ENCODE results near the gene EIF4G3.
A peak's percentile ranks its signal among the peaks of the same experiment; 100 is the strongest.

The EIF4G3 gene

DNA sequence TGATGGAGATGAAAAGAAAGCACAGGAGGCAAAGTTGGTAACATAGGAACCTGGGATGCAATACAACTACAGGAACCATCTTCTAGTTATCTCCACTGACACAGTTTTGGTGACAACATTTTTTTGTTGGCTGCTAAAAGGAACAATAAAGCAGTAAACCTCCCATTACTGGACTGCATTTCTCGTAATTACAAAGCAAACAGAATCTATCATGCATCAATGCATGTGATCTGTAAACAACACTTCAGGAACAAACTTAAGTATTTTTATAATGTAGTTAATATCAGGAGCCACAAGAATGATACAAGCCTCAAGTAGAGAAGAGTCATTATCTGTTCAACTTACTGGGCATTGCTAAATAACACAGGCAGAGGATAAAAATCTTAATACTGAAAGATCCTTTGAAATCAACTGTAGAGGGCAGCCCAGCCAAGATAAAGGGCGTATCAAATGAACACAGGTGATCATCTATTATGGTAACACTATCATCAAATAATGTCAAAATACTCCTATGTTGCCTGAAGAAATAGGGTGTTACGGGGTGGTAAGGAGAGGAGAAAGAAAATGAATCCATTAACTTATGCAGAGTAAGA, 193.3 kb downstream of the EIF4G3 start:
- no peak for DNase-seq

DNA sequence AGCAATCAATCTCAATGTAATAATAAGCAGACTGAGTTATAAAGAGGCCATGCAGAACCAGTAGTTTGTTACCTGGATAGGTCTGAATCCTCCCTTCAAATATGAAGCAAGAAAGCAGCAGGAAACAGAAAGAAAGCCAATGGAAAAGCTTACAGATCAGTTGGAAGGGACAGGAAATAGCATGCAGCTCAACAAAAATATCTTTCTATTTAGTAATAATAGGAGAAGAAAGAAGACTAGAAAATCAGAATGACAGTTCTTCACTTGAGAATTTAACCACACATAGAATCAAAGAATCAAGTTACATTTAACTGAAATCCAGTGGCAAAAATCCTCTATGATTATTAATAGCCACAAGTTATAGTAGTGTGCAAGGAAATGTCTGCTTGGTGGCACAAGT, 194.4 kb downstream of the EIF4G3 start:
- peak in 1 of 2 experiments; percentile 14 for DNase-seq

DNA sequence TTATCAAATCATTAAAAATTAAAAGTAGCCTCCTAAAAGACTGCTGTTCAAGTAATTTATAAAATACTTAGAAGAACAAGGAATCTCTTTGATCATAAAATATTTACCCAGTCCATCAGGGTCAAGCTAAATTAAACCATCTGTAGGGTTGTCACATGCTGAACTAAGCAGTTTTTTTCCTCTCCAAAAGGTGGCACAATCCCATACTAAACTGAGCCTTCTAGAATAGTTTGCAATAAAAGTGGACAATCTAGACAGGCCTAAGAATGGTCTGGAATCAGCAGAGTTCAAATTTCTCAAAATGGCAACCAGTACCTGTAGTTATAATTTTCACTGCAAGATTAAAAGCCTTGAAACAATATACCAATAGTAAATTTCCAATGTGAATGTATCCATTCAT, 194.8 kb downstream of the EIF4G3 start:
- no peak for DNase-seq

DNA sequence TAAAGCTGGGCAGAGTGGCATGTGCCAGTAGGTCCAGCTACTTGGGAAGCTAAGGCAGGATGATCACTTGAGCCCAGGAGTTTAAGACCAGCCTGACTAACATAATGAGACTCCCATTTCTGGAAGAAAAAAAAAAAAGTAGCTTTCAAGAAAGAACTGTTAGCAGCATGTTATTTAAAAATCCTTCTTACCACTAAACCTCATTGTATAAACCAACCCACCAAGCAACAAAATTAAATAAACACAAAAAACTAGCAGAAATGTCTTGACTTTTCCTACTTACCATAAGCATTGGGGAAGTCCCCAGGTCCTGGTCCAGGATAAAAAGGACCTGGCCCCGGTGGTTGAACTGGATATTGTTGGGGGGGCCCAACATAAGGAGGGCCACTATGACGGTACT, 196.6 kb downstream of the EIF4G3 start:
- DNase-seq = no peak

DNA sequence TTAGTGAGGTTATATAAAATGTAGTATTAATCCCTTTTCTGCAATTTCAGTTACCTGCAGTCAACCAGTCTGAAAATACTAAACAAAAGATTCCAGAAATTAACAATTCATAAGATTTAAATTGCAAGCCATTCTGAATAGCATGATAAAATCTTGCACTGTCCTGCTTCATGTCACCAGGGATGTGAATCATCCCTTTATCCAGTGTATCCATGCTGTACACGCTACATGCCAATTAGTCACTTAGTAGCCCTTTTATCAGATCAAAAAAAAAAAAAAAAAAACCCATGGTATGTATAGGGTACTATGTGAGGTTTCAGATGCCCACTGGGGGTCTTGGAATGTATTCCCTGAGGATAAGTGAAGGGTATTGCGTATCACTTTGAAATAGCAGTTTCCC, 198.3 kb downstream of the EIF4G3 start:
- no peak for DNase-seq

DNA sequence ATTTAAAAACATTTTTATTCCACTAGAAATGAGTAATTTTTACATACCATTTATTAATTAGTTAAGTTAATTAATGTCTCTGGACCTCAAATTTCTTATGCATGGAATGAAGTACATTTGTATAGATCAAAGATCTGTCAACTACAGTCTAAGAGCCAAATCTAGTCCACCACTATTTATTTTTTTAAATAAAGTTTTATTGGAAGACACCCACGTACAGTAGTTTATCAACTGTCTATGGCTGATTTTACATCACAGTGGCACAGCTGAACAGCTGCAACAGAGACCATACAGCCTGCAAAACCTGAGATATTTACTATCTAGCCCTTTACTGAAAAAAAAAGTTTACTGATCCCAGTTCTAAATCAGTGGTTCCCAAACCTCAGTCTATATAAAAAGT, 201.0 kb downstream of the EIF4G3 start:
- no peak for DNase-seq

DNA sequence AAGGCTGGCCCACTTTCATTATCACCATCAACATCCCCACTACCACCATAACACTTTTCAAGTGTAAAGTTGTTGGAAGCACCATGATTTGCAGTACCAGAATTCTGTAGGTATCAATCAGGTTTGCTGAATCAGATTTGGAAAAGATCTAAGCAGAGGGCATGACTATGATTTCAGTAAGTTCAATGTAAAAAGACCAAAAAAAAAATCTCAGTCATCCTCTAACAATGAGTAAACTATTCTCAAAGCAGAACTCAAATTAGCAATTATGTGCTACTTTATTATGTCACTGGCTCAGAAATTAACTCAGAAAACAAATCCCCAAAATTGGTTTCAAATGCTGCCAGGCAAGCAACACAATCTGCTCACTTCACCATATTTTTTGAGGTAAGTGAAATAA, 201.7 kb downstream of the EIF4G3 start:
- no peak for DNase-seq

DNA sequence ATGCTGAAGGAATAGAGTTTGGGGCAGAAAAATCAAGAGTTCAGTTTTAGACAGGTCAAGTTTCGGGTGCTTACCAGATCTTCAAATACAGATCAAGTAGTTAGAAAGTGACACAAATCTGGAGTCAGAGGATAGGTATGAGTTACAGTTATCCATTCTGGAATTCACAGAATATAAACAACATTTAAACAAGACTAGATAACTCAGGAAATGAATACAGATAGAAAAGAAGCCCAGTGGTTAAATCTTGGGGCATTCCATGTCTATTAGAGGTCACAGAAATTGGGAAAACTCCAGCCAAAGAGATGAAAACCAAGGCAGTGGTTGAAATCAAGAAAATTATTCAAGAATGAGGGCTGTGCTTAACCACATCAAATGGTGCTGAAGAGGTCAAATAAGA, 202.6 kb downstream of the EIF4G3 start:
- no peak for DNase-seq

DNA sequence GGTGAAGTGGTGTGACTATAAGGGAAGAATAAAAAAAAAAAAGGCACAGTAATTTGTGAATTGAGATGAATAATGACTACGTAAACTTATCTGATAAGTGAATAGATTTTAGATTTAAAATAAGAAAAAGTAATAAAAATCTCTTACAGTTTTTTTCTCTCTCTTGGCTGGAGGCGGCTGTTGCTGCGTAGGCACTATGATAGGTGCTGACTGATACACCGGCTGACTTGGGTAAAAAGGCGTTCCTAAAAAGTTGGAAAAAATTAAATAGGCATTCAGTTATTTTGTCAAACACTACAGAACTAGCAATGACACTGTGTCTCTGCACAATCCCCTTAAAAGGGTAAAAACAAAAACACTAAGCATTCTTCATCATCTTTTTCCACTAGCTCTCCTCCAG, 203.8 kb downstream of the EIF4G3 start:
- no peak for DNase-seq

DNA sequence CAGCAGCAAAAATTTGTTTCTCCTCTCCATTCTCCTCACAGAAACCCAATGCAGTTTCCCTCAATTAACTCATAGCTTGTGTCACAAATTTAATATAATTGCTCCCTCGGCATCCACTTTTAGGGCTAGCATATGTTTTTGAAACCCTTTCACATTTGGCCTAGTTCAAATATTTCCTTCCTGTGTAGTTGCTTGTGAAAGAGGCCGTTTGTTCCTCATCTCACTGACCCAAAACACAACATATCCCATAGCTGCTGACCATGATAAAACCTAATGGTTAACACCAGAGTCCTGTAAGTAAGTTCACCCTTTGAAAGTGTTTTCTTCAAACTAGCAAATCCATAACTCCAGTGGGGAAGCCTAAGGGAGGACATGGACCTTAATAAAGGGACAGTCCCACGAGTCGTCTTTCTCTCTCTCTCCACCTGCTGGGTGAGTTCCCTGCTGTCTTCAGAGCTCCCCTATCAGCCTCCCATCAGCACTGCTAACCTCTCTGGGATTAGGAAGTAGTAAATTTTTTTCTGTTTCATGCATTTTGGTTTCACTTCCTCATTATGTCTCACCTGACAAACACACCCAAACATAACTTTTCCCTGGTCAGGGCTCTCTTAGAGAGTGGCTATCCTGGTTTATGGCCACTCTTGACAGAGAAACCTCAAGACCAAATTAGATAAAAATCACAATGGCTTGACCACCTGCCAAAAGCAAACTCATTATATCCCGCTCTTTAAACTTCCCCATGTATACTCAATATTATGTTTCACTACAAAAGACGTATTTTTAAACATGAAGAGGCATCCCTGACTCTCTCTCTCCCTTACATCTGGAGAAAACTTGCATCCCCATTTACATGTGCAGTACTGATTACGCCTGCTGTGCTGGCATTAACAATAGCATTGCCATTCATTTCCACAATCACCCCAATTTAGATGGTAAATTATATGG, 211.9 kb downstream of the EIF4G3 start:
- DNase-seq = no peak

DNA sequence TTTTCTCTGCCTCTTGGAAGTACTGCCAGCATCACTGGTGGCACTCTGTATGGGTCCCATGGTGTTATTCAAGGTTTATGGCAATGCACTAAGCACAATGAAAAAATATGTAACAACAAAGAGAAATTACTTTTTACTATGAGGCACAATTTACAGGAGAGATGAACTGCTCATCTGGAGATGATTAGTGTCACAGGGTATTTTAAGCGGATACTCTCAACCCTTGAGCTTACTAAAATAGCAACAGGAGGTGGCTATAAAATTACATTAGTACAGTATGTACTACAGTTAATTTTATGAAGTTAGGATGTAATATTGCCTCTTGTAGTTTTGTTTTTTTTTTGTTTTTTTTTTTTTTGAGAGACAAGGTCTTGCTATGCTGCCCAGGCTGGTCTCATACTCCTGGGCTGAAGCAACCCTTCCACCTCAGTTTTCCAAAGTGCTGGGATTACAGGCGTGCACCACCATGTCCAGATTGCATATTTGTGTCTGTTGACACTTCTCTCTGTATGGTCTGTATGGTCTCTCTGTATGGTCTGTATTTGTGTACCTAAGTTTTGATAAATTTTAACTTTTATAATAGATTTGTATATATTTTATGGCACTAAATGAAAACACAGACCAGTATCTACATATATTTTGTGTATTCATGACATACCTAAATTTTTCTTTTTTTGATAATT, 214.0 kb downstream of the EIF4G3 start:
- no peak for DNase-seq

DNA sequence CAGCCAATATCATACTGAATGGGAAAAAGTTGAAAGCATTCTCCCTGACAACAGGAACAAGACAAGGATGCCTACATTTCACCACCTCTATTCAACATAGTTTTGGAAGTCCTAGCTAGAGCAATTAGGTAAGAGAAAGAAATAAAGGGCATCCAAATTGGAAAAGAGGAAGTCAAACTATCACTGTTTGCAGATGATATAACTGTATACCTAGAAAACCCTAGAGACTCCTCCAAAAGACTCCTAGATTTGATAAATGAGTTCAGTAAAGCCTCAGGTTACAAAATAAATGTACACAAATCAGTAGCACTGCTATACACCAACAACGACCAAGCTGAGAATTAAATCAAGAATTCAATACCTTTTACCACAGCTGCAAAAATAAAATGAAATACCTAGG, 218.3 kb downstream of the EIF4G3 start:
- no peak for DNase-seq

DNA sequence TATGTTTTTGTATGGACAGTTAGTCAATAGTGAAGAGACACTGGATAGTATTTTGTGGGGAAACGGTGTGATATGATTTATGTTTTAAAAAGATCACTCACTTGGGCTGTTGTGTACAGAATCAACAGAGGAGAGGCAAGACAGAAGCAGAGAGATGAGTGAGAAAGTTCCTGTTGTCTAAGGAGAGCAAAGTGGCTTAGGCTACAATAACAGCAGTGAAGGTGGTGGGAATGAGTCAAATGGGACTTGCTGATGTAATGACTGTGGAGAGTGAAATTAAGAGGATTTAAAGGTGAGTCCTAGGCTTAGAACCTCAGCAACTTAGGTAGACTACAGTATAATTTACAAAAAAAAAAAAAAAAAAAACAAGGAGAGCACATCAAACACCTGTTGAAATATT, 220.4 kb downstream of the EIF4G3 start:
- DNase-seq = no peak

DNA sequence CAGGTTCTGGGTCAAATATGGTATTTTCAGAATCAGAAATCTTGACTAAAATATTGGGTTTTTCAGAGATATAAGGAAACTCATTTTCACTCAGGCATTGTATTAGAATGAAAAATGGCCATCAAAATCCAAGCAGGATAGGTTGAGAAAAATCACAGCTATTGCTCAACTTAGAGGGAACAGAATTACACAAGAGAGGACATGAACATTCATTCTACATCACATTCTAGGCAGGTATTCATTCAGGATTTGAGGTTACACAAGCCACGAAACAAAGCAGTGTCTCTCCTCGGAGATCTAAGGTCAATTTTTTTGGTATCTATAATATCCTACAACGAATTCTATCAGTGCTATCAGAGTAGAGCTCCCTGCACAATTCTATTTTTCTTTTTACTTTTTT, 226.0 kb downstream of the EIF4G3 start:
- DNase-seq = no peak

DNA sequence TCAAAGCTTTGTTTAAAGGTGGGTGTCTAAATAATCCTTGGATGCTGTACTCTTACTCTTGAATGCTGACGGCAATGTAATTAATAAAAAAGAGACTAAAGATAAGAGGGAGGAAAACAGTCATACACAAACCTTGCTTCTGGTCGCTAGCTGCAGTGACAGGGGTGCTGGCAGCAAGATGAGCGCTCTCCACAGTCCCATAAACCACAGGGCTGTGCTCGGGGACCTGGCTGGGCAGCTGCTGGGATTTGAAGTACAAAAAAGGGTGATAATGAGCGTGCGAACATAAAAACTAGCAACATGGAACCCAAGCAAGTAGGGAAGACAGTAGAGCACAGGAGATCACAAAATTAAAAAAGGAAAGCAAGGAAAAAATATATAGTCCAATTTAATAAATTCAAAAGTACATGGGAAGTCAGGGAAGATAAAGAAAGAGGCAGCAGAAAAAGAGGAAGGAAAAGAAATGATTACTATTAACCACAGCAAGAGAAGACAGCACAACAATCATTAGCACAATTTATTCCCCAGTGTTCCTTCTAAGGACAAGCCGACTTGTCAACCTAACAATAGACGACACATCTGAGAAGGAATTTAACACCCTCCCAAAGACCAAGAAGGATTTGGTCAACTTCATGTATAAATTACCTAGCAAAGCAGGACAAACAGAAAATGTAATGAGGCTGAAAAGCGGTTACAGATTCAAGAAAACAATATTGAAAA, 226.7 kb downstream of the EIF4G3 start:
- no peak for DNase-seq

DNA sequence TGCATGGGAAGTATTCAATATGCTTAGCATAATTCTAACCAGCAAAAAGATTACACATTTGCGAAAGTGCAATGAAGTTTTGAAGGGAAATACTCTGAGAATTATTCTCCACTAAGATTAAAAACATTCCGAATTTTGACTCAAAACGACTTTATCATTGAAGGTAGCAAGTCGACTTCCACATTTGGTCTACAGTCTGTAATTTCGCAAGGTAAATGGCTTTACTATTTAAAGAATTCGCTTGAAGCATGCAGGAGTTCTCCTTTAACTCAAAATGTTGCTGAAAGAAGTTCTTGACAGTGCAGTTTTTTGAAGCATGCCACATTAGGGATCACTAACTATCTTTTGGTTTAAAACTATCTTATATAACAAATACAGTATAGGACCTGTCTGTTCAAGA, 228.6 kb downstream of the EIF4G3 start:
- no peak for DNase-seq

DNA sequence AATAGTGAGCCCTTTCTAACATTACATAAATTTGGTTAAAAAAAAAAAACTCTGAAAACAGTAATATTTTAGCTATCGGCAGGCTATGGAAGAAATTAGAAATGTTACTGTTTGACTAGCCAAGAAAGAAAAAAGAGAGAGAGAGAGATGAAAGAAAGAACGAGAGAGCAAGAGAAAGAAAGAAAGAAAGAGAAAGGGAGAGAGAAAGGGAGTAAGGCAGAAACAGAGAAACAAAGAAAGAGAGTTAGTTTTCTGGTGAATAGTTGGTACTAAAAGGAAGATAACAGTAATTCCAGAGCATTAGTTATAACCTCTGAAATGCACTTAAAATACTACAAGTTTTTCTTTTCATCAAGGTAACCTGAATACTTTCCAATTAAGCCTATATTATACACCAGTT, 229.3 kb downstream of the EIF4G3 start:
- DNase-seq = no peak

DNA sequence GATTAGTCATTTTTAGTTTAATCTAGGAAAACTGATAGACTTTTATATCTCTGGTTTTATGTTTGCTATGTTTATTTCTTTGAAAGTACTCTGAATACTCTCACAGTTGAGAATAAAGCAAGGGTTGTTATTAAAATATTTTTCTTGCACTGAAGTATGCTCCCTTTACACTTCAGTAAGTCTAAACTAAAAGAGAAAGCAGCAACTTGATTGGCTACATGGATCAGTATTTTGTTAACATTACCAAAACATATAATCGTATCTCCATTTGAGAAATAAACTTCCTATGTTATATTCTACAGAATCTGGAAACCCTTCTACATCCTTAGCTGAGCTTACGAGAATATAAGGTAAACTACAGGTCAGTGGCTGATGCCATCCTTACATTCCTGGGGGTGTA, 240.1 kb downstream of the EIF4G3 start:
- DNase-seq = no peak

DNA sequence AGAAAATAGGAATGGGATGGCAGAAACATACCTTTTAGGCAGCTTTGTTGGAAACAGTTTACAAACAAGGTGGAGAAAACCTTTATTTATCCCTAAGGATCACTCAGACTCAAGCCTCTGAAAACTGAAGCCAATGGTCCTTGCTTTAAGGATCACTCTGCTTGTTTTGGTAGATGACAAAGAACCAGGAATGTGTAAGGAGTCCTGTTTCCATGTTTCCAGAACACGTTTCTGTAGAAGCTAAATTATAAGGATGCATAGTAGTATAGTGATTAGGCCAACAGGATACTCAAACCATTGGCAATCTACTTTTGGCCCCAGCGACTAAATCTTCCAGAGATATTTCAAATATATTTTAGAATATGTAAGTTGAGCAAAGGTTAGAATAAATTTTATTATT, 240.5 kb downstream of the EIF4G3 start:
- DNase-seq = no peak

DNA sequence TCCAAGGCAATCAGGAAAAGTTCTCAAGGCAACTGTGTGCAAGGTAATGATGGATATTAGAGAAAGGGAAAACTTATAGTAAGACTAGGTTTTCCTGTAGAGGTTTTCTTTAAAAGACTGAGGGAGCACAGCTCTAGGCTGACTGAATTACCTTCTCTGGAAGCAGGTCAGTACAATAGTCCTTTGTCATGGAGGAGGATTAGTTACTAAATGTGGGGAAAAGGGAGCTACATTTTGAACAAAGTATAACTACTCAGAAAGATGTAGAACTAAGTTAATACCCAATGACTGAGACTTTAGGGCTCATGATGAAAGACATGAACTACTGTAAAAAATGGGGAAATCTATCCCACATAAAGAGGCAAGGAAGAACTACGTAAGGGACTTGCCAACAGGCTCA, 241.0 kb downstream of the EIF4G3 start:
- no peak for DNase-seq

DNA sequence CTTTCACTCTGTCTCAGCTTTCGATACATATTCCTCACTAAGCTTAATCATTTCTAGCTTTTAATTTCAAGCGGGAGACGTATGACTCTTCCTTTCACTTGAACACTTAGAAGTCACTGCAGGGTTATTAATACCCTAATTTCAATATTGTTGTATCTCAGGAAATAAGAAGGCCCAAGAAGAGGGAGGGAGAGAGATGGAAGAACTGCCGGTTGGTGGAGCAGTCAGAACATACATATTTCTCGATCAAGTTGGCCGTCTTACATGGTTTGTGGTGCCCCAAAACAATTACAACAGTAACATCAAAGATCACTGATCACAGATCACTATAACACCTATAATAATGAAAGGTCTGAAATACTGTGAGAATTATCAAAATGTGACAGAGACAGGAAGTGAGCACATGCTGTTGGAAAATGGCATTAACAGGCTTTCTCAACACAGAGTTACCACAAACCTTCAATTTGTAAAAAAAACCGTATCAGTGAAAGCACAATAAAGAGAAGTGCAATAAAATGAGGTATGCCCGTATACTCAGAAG, 244.2 kb downstream of the EIF4G3 start:
- DNase-seq = no peak

DNA sequence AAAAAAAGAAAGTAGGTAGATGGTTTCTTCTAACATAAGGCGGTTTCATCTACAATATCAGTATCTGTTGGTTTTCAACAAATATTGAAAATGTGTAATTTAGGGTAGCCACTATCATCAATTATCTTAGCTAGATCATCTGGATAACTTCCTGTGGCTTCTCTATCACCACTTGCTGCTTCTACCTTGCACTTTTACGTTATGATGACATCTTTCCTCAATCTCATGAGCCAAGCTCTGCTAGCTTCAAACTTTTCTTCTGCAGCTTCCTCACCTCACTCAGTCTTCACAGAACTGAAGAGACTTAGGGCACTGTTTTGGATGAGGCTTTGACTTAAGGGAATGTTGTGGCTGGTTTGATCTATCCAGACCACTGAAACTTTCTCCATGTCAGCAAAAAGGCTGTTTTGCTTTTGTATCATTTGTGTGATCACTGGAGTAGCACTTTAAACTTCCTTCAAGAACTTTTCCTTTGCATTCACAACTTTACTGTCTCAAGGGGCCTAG, 244.7 kb downstream of the EIF4G3 start:
- no peak for DNase-seq

DNA sequence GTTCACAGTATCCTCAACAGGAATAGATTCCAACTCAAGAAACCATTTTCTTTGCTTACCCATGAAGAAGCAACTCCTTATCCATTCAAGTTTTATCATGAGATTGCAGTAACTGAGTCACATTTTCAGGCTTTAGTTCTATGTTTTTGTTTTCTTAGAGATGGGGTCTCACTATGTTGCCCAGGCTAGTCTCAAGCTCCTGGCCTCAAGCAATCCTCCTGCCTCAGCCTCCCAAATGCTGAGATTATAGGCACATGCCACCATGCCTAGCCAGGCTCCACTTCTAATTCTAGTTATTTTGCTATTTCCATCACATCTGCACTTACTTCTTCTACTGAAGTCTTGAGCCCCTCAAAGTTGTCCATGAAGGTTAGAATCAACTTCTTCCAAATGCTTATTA, 246.3 kb downstream of the EIF4G3 start:
- DNase-seq = no peak
